Measurements from ENCODE around the gene MYH11. TPM values are rescaled to one million over a fixed set of nuclear protein-coding genes. Genes with fewer than 3 reads are reported as not detected.
"Not testable (repeated sequence)": the region's sequence is repeated elsewhere in the genome, so short reads cannot be mapped to it uniquely, and the experiment has no call there.

Gene MYH11
- total RNA-seq, 3 donors from 2014 or later, result 98.2 to 5,005 (median 282) TPM

DNA sequence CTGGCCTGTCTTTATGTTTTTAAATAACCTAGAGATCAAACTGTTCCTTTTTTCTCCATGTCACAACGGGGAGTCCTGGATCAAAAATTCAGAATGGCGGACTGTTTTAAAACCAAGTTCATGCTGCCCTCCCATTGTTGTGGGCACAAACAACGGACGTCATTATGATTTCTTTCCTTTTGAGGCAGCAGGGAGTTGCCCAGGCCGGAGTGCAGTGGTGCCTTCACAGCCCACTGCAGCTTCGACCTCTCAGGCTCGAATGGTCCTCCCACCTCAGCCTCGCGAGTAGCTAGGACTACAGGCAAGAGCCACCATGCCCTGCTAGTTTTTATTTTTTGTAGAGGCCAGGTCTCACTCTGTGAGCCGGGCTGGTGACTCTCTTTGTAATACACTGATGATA is 180.3 kb downstream of the MYH11 start:
- H3K9me3 ChIP-seq, result no peaks in the 10 kb centered on the region
- TF ChIP-seq, protein P1, sequence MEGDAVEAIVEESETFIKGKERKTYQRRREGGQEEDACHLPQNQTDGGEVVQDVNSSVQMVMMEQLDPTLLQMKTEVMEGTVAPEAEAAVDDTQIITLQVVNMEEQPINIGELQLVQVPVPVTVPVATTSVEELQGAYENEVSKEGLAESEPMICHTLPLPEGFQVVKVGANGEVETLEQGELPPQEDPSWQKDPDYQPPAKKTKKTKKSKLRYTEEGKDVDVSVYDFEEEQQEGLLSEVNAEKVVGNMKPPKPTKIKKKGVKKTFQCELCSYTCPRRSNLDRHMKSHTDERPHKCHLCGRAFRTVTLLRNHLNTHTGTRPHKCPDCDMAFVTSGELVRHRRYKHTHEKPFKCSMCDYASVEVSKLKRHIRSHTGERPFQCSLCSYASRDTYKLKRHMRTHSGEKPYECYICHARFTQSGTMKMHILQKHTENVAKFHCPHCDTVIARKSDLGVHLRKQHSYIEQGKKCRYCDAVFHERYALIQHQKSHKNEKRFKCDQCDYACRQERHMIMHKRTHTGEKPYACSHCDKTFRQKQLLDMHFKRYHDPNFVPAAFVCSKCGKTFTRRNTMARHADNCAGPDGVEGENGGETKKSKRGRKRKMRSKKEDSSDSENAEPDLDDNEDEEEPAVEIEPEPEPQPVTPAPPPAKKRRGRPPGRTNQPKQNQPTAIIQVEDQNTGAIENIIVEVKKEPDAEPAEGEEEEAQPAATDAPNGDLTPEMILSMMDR (IDR thresholded peaks at IDR 0.05), result no peak
- no peak for DNase-seq
- H3K4me3 ChIP-seq, result no peak overlapping the region
- intact Hi-C loops (cut with DNase I, micrococcal nuclease), result no loop called here
- no peak for ATAC-seq
- H3K36me3 ChIP-seq (ENCODE audit: low read depth), result no peaks in the 10 kb centered on the region
- peaks cover 8% of the 10 kb centered on the region for H3K4me1 ChIP-seq (ENCODE audit: low read depth)

DNA sequence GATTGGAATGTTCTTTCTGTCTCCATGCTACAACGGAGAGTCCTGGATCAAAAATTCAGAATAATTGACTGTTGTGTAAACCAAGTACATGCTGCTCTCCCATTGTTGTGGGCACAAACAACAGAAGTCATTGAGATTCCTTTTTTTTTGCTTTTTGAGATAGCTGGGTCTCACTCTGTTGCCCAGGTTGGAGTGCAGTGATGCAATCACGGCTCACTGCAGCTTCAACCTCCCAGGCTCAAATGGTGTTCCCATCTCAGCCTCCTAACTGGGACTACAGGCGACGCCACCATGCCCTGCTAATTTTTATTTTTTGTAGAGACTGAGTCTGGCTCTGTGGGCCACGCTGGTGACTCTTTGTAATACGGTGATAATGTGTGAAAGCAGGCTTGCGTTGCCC is 182.3 kb downstream of the MYH11 start:
- Histone ChIP-seq H3K36me3 (ENCODE audit: low read depth) (no peaks in the 10 kb centered on the region), H3K4me3 (no peak overlapping the region), H3K9me3 (no peaks in the 10 kb centered on the region), H3K4me1 (ENCODE audit: low read depth) (peaks cover 8% of the 10 kb centered on the region)
- intact Hi-C loops (cut with DNase I, micrococcal nuclease), result no loop called here
- ATAC-seq (no peak), DNase-seq (peak in 1 of 3 donors; percentile 11)
- TF ChIP-seq, protein P1 (IDR thresholded peaks at IDR 0.05), result no peak

DNA sequence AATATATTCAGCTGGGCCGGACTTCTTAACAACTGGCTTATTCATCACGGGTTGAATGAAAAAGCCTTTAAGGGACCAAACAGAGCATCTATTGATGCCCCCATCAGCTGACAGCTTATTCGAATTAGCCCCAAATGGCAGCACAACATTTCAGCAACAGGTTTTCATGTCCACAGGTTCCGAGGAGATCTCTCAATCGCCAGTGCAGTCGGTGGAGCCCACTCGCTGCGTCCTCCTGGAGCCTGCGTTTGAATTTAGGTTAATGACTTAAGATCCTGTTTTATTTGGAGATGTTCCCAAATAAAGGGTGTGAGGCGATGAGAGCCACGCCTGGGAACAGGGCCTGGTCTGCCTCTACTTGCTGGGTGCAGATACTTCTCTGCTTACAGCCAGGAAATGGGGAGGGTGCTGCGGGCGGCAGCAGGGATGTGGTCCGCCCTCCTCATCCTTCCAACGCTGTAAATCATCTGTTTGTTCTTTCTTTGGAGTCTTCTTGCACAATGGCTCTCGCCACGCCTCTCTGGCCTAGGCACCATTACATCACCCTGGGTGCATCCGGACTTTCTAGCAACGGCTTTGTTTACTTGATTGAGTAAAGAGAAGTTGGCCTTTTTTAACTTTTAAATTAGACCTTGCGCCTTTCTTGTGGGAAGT is 184.2 kb downstream of the MYH11 start:
- TF ChIP-seq, protein P1 (IDR thresholded peaks at IDR 0.05), result no peak
- Histone ChIP-seq H3K9me3 (no peaks in the 10 kb centered on the region), H3K36me3 (ENCODE audit: low read depth) (peaks cover 5% of the 10 kb centered on the region), H3K4me1 (ENCODE audit: low read depth) (peaks cover 8% of the 10 kb centered on the region), H3K4me3 (no peak overlapping the region)
- ATAC-seq (peak; percentile 98), DNase-seq (peak; percentile 80 to 90 (median 84))
- intact Hi-C loops (cut with DNase I, micrococcal nuclease), result no loop called here

DNA sequence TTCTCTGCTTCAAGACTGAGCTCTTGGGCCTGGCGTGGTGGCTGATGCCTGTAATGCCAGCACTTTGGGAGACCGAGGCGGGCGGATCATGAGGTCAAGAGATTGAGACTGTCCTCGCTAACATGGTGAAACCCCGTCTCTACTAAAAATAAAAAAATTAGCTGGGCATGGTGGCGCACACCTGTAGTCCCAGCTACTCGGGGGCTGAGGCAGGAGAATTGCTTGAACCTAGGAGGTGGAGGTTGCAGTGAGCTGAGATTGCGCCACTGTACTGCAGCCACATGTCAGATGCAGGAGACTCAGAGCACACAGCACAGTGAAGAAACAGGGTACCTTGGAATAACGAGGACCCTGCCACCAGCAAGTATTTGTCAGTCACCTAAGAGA is 184.7 kb downstream of the MYH11 start:
- H3K9me3 ChIP-seq; ATAC-seq; intact Hi-C loops (cut with DNase I, micrococcal nuclease); H3K36me3 ChIP-seq (ENCODE audit: low read depth); H3K4me3 ChIP-seq; H3K4me1 ChIP-seq (ENCODE audit: low read depth): not testable (repeated sequence)
- DNase-seq, result peak in 1 of 3 donors; percentile 38

DNA sequence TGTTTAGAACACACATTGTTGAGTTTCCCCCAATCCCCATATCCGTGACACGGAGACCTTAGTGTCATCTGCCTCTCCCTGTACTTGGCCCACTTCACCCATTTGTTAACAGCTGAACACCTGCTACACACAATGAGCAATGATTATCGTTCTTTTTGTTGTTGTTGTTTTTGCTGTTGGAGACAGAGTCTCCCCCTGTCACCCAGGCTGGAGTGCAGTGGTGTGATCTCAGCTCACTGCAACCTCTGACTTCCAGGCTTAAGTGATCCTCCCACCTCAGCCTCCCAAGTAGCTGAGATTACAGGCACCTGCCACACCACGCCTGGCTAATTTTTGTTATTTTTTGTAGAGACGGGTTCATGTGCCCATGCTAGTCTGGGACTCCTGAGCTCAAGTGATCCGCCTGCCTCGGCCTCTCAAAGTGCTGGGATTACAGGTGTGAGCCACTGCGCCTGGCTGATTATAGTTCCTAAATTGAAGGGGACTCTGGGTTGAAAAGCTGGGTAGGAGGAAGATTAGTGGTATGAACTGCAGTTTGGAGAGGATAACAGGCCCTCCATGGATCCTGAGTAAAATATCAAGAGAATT is 185.2 kb downstream of the MYH11 start:
- H3K36me3 ChIP-seq (ENCODE audit: low read depth), result peaks cover 6% of the 10 kb centered on the region
- ATAC-seq (no peak), DNase-seq (peak in 1 of 3 donors; percentile 10)
- intact Hi-C loops (cut with DNase I, micrococcal nuclease), result no loop called here
- TF ChIP-seq, protein P1 (IDR thresholded peaks at IDR 0.05), result no peak
- no peak overlapping the region for H3K4me3 ChIP-seq
- peaks cover 8% of the 10 kb centered on the region for H3K4me1 ChIP-seq (ENCODE audit: low read depth)
- no peaks in the 10 kb centered on the region for H3K9me3 ChIP-seq

DNA sequence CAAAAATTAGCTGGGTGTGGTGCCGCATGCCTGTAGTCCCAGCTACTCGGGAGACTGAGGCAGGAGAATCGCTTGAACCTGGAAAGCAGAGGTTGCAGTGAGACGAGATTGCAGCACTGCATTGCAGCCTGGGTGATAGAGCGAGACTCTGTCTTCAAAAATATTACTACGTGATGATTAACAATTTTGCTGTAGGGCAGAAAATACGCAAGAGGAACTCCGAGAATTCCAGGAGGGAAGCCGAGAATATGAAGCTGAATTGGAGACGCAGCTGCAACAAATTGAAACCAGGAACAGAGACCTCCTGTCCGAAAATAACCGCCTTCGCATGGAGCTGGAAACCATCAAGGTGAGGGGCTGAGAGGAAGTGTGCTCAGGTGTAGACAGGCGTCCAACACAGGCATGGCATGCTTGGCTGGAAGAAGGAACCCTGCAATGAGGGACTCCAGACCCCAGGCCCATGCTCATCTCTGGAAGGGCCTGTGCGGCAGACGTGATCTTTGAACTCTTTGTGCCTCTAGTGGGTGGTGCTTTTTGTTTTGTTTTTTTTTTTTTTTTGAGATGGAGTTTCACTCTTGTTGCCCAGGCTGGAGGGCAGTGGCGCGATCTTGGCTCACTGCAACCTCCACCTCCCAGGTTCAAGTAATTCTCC is 189.6 kb downstream of the MYH11 start:
- TF ChIP-seq, protein P1 (IDR thresholded peaks at IDR 0.05), result no peak
- Histone ChIP-seq H3K9me3 (no peaks in the 10 kb centered on the region), H3K36me3 (ENCODE audit: low read depth) (peaks cover 12% of the 10 kb centered on the region), H3K4me1 (ENCODE audit: low read depth) (no peaks in the 10 kb centered on the region), H3K4me3 (no peak overlapping the region)
- no peak for DNase-seq
- intact Hi-C loops (cut with DNase I, micrococcal nuclease), result no loop called here
- ATAC-seq, result no peak
